Upper lobe of right lung (tissue), 1 donor: ENCODE results near the gene KLHL30. TPM values are rescaled to one million over a fixed set of nuclear protein-coding genes. Genes with fewer than 3 reads are reported as not detected.
A peak's percentile ranks its signal among the peaks of the same experiment; 100 is the strongest.

Experiments used
- ATAC-seq: fragments of 200-7000 bp; cut with Tn5 transposase; one replicate; pipeline ENCODE4 v1.9.1; 2020; ENCODE audit warnings: mild to moderate bottlenecking, moderate library complexity
- DNase-seq: peaks from one replicate; pipeline ENCODE4 v3.0.0-alpha.2; 2020
- H3K27ac ChIP-seq: fragments of 200-600 bp; one replicate; pipeline ENCODE4 v1.8.0; 2022
- H3K27me3 ChIP-seq: fragments of 200-600 bp; one replicate; pipeline ENCODE4 v1.8.0; 2022; ENCODE audit warnings: mild to moderate bottlenecking
- H3K36me3 ChIP-seq: fragments of 200-600 bp; one replicate; pipeline ENCODE4 v1.8.0; 2022
- H3K4me1 ChIP-seq: fragments of 200-600 bp; one replicate; pipeline ENCODE4 v1.8.0; 2022
- H3K4me3 ChIP-seq: fragments of 200-600 bp; one replicate; pipeline ENCODE4 v1.8.0; 2022; ENCODE audit warnings: mild to moderate bottlenecking
- H3K9me3 ChIP-seq: fragments of 200-600 bp; one replicate; pipeline ENCODE4 v1.8.0; 2022
- intact Hi-C: fragments of 100-400 bp; cut with DNase I; formaldehyde crosslinking; loops from one replicate; pipeline ENCODE4 v1.11.0; 2022
- total RNA-seq: library from RNA; stranded (reverse); fragmentation: NEBNext Ultra II Directional; extraction: Animal tissue kit (Norgen Biotek cat#: 25700); gene quantifications from one replicate; pipeline ENCODE4 v1.2.1, GENCODE V29; 2021
- TF ChIP-seq, protein P1 (sequence below): fragments of 200-600 bp; IDR thresholded peaks from one replicate; pipeline ENCODE4 v1.8.0; 2022; ENCODE audit warnings: antibody characterized with exemption
- donor health status: DM: no; HTN: yes; CAD: no; lungs with severe emphysema.

Gene KLHL30
- total RNA-seq, 1 donor from 2014 or later, result 0.90 TPM

DNA sequence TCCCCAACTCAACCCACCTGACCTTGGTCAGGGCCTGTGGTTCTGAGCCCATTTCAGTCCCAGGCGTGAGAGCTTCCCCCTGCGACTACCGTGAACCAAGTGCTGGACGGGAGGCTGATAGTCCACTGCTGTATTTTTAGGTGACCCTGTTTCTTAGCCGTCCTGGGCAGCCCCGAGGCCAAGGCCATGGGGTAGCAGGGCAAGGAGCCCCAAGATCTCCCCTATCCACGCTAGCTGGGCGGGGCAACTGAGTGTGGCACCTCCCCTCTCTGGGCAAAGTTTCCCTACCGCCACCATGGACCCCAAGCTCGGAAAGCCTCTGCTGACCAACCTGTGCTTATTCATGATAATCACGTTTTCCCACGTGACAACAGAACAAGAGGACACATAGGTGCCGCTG is 583 bp upstream of the KLHL30 start:
- Histone ChIP-seq H3K9me3 (no peaks in the 10 kb centered on the region), H3K4me1 (peaks cover 5% of the 10 kb centered on the region), H3K27me3 (no peaks in the 10 kb centered on the region), H3K4me3 (no peak overlapping the region), H3K36me3 (no peaks in the 10 kb centered on the region), H3K27ac (no peak overlapping the region)
- intact Hi-C loops, result no loop called here
- ATAC-seq, result no peak
- no peak for DNase-seq
- TF ChIP-seq, protein P1, sequence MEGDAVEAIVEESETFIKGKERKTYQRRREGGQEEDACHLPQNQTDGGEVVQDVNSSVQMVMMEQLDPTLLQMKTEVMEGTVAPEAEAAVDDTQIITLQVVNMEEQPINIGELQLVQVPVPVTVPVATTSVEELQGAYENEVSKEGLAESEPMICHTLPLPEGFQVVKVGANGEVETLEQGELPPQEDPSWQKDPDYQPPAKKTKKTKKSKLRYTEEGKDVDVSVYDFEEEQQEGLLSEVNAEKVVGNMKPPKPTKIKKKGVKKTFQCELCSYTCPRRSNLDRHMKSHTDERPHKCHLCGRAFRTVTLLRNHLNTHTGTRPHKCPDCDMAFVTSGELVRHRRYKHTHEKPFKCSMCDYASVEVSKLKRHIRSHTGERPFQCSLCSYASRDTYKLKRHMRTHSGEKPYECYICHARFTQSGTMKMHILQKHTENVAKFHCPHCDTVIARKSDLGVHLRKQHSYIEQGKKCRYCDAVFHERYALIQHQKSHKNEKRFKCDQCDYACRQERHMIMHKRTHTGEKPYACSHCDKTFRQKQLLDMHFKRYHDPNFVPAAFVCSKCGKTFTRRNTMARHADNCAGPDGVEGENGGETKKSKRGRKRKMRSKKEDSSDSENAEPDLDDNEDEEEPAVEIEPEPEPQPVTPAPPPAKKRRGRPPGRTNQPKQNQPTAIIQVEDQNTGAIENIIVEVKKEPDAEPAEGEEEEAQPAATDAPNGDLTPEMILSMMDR, result no peak

DNA sequence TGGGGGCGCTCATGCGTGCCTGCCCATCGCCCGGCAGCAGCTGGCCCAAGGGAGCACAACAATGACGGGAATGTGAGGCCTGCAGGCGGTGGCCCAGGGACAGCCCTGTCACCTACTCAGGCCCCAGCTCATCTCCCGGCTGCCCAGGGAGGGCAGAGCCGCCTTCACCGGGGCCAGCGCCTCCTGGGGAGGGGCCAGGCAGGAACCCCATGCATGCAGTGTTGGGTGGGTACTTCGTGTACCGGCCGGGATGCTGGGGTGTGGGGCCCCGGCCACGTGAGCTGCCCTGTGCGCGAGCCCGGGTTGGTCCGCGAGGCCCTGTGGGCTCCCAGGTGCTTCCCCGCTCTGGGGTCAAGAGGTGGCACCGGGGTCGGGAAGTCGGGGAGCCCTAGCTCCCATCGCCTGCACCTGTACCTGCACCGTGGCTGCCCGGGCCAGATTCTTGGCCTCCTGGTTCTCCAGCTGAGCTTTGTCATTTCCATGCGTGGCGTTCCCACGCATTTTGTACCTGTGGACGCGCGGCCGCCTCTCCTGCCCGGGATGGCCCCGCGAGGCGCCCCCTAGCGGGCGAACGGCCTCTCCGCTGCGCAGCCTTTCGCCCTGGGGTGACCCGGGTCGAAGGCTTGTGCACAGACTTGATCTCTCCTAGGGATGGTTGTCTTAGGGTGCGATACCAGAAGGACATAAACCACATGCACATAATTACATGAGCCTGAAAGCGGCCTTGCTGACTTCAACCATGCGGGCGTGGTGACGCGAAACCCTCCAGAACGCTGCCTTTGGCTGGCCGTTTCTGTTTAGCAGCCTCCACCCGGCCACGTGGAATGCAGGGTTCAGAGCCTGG is 950 bp downstream of the KLHL30 start:
- Histone ChIP-seq H3K27ac (no peak overlapping the region), H3K9me3 (no peaks in the 10 kb centered on the region), H3K4me1 (peaks cover 5% of the 10 kb centered on the region), H3K27me3 (no peaks in the 10 kb centered on the region), H3K36me3 (no peaks in the 10 kb centered on the region), H3K4me3 (peak overlapping the region; percentile 23)
- no peak for ATAC-seq
- intact Hi-C loops, result no loop called here
- no peak for DNase-seq
- TF ChIP-seq, protein P1, result peak; percentile 45

- peaks cover 5% of the 10 kb centered on the region for H3K4me1 ChIP-seq
Measured at GRCh38 chr2:238140040-238140439, 1.6 kb downstream of the KLHL30 start.

GRCh38 chr2:238140721-238141540 is 2.5 kb downstream of the KLHL30 start:
- no peaks in the 10 kb centered on the region for H3K36me3 ChIP-seq
- no peak overlapping the region for H3K4me3 ChIP-seq
- intact Hi-C loops, result no loop called here
- H3K27me3 ChIP-seq, result no peaks in the 10 kb centered on the region
- no peaks in the 10 kb centered on the region for H3K9me3 ChIP-seq
- no peak overlapping the region for H3K27ac ChIP-seq
- H3K4me1 ChIP-seq, result peaks cover 5% of the 10 kb centered on the region
- no peak for ATAC-seq
- TF ChIP-seq, protein P1, result no peak
- no peak for DNase-seq

More at GRCh38 chr2:238140040-238140439, 1.6 kb downstream of the KLHL30 start:
- TF ChIP-seq, protein P1, result no peak
- intact Hi-C loops, result no loop called here
- H3K27me3 ChIP-seq, result no peaks in the 10 kb centered on the region
- no peak for ATAC-seq
- no peak overlapping the region for H3K27ac ChIP-seq
- H3K4me3 ChIP-seq, result no peak overlapping the region
- no peak for DNase-seq
- H3K36me3 ChIP-seq, result no peaks in the 10 kb centered on the region
- H3K9me3 ChIP-seq, result no peaks in the 10 kb centered on the region

GRCh38 chr2:238141541-238142318 is 3.3 kb downstream of the KLHL30 start:
- peaks cover 5% of the 10 kb centered on the region for H3K4me1 ChIP-seq
- no peaks in the 10 kb centered on the region for H3K36me3 ChIP-seq
- H3K27me3 ChIP-seq, result no peaks in the 10 kb centered on the region
- DNase-seq (peak; percentile 83), ATAC-seq (peak; percentile 61)
- no peaks in the 10 kb centered on the region for H3K9me3 ChIP-seq
- H3K4me3 ChIP-seq, result no peak overlapping the region
- intact Hi-C loops, result no loop called here
- TF ChIP-seq, protein P1, result no peak
- no peak overlapping the region for H3K27ac ChIP-seq
